Islet precursor cell (in vitro differentiated cells): ENCODE data around the gene EPB41L2.
"Not testable (repeated sequence)": the region's sequence is repeated elsewhere in the genome, so short reads cannot be mapped to it uniquely, and the experiment has no call there.

Experiments used
- DNase-seq: peaks from one replicate; pipeline ENCODE4 v3.0.0-alpha.2; 2018

EPB41L2 gene

GRCh38 chr6:130935978-130936377 is 127.1 kb downstream of the EPB41L2 start:
- DNase-seq: no peak

GRCh38 chr6:130934848-130935585 is 128.0 kb downstream of the EPB41L2 start:
- DNase-seq: no peak

- peak; percentile 83 for DNase-seq
Observed at GRCh38 chr6:130933712-130934200, 129.3 kb downstream of the EPB41L2 start.

- no peak for DNase-seq
Observed at GRCh38 chr6:130932921-130933320, 130.1 kb downstream of the EPB41L2 start.

GRCh38 chr6:130932438-130932837 is 130.6 kb downstream of the EPB41L2 start:
- DNase-seq: no peak

GRCh38 chr6:130931683-130932082 is 131.4 kb downstream of the EPB41L2 start:
- DNase-seq: no peak

GRCh38 chr6:130929036-130929678 is 133.9 kb downstream of the EPB41L2 start:
- DNase-seq: no peak

- DNase-seq: no peak
Observed at GRCh38 chr6:130928158-130928912, 134.7 kb downstream of the EPB41L2 start.

- DNase-seq: peak; percentile 81
Observed at GRCh38 chr6:130927305-130927704, 135.7 kb downstream of the EPB41L2 start.

- DNase-seq: no peak
Observed at GRCh38 chr6:130923350-130923749, 139.7 kb downstream of the EPB41L2 start.

GRCh38 chr6:130922922-130923321 is 140.1 kb downstream of the EPB41L2 start:
- no peak for DNase-seq

GRCh38 chr6:130920969-130921368 is 142.1 kb downstream of the EPB41L2 start:
- no peak for DNase-seq

GRCh38 chr6:130918171-130918570 is 144.9 kb downstream of the EPB41L2 start:
- DNase-seq: no peak

GRCh38 chr6:130915606-130916005 is 147.4 kb downstream of the EPB41L2 start:
- not testable (repeated sequence) for DNase-seq

GRCh38 chr6:130913120-130913519 is 149.9 kb downstream of the EPB41L2 start:
- DNase-seq: no peak

GRCh38 chr6:130912434-130912833 is 150.6 kb downstream of the EPB41L2 start:
- DNase-seq: no peak

GRCh38 chr6:130908958-130909357 is 154.1 kb downstream of the EPB41L2 start:
- DNase-seq: no peak

- no peak for DNase-seq
Observed at GRCh38 chr6:130908188-130908587, 154.9 kb downstream of the EPB41L2 start.

- no peak for DNase-seq
Observed at GRCh38 chr6:130907687-130908086, 155.4 kb downstream of the EPB41L2 start.

- DNase-seq: no peak
Observed at GRCh38 chr6:130906736-130907381, 156.2 kb downstream of the EPB41L2 start.

GRCh38 chr6:130903602-130904001 is 159.4 kb downstream of the EPB41L2 start:
- DNase-seq: no peak

- no peak for DNase-seq
Observed at GRCh38 chr6:130903007-130903406, 160.0 kb downstream of the EPB41L2 start.

- peak; percentile 77 for DNase-seq
Observed at GRCh38 chr6:130900913-130901312, 162.1 kb downstream of the EPB41L2 start.
